Stomach (tissue), 4 donors: ENCODE measurements around the gene ASPG.

Experiments used
- CTCF ChIP-seq, 7 experiments: fragments of 450-650 bp in 4 of 7; fragments of 200-600 bp in 3 of 7; sonication (generic) in 3 of 7; IDR thresholded peaks; one replicate each; pipeline ENCODE4 v1.5.1; 2016 to 2019; ENCODE audit warnings: antibody characterized with exemption in 7 of 7, control low read depth in 2 of 7, mild to moderate bottlenecking in 1 of 7
- POLR2AphosphoS5 ChIP-seq, 3 donors: sonication (generic); formaldehyde crosslinking; IDR thresholded peaks; one replicate each; pipeline ENCODE4 v1.6.1; 2016; ENCODE audit warnings: antibody characterized with exemption in 3 of 3

- TF ChIP-seq CTCF (IDR thresholded peaks at IDR 0.05) (no peak), POLR2AphosphoS5 (IDR thresholded peaks at IDR 0.05) (no peak)
Measured at GRCh38 chr14:104073764-104074163, 11.7 kb upstream of the ASPG start.
